Smooth muscle cell (in vitro differentiated cells): ENCODE data around the gene TROAP. TPM values are rescaled to one million over a fixed set of nuclear protein-coding genes. Genes with fewer than 3 reads are reported as not detected.

Experiments used
- DNase-seq: peaks from one replicate; lab custom pipeline; 2025; ENCODE audit not compliant: unreplicated experiment; lab: John Stamatoyannopoulos, UW
- H2AFZ ChIP-seq: fragments of 200-600 bp; sonication (generic); 2 replicates; pipeline ENCODE4 v1.6.0; 2016; ENCODE audit warnings: antibody characterized with exemption, low read depth, mild to moderate bottlenecking
- H3F3A ChIP-seq: fragments of 200-600 bp; sonication (generic); 2 replicates; pipeline ENCODE4 v1.6.0; 2017; ENCODE audit warnings: antibody characterized with exemption, low read depth
- H3K27ac ChIP-seq: fragments of 200-600 bp; sonication (generic); 2 replicates; pipeline ENCODE4 v1.5.1; 2016; ENCODE audit warnings: low read depth, mild to moderate bottlenecking
- H3K27me3 ChIP-seq: fragments of 200-600 bp; sonication (generic); 2 replicates; pipeline ENCODE4 v1.6.1; 2016; ENCODE audit warnings: low read depth, mild to moderate bottlenecking
- H3K36me3 ChIP-seq: fragments of 200-600 bp; sonication (generic); 2 replicates; pipeline ENCODE4 v1.5.1; 2016; ENCODE audit warnings: low read depth
- H3K4me1 ChIP-seq: fragments of 200-600 bp; sonication (generic); 2 replicates; pipeline ENCODE4 v1.5.1; 2016; ENCODE audit warnings: low read depth
- H3K4me2 ChIP-seq: fragments of 200-600 bp; sonication (generic); 2 replicates; pipeline ENCODE4 v1.6.0; 2016; ENCODE audit warnings: mild to moderate bottlenecking
- H3K4me3 ChIP-seq: fragments of 200-600 bp; sonication (generic); 2 replicates; pipeline ENCODE4 v1.5.1; 2016; ENCODE audit warnings: mild to moderate bottlenecking
- H3K79me2 ChIP-seq: fragments of 200-600 bp; sonication (generic); 2 replicates; pipeline ENCODE4 v1.6.0; 2016; ENCODE audit warnings: low read depth, mild to moderate bottlenecking
- H3K9ac ChIP-seq: fragments of 200-600 bp; sonication (generic); 2 replicates; pipeline ENCODE4 v1.6.0; 2016; ENCODE audit warnings: low read depth
- H3K9me3 ChIP-seq: fragments of 200-600 bp; sonication (generic); replicated peaks from 2 replicates; pipeline ENCODE4 v1.5.1; 2016; ENCODE audit warnings: low read depth
- H4K20me1 ChIP-seq: fragments of 200-600 bp; sonication (generic); 2 replicates; pipeline ENCODE4 v1.6.0; 2016; ENCODE audit warnings: low read depth
- WGBS: methylation state at CpG from one replicate; pipeline ENCODE4 v1.1.7; 2016; ENCODE audit warnings: low lambda C conversion rate; 5-methylcytosine and 5-hydroxymethylcytosine counted together
- polyA plus RNA-seq: library from polyadenylated mRNA; unstranded; fragments of >200 nt; fragmentation: Nextera tagmentation; extraction: Ambion mirVana; gene quantifications from 2 replicates; pipeline ENCODE4 v1.2.1, GENCODE V29; 2016
- total RNA-seq: library from RNA; depleted of rRNA; stranded (reverse); fragments of >200 nt; gene quantifications from 2 replicates; pipeline ENCODE4 v1.2.3, GENCODE V29; 2014
- TF ChIP-seq, protein P1 (sequence below): fragments of 200-600 bp; sonication (generic); IDR thresholded peaks from 2 replicates; pipeline ENCODE4 v1.5.1; 2017; ENCODE audit warnings: borderline replicate concordance, mild to moderate bottlenecking, antibody characterized with exemption; ENCODE audit not compliant: insufficient read depth, poor library complexity, severe bottlenecking

Gene TROAP
- total and polyA plus RNA-seq, 2 experiments from 2014 or later: 3.7 to 8.5 TPM

DNA sequence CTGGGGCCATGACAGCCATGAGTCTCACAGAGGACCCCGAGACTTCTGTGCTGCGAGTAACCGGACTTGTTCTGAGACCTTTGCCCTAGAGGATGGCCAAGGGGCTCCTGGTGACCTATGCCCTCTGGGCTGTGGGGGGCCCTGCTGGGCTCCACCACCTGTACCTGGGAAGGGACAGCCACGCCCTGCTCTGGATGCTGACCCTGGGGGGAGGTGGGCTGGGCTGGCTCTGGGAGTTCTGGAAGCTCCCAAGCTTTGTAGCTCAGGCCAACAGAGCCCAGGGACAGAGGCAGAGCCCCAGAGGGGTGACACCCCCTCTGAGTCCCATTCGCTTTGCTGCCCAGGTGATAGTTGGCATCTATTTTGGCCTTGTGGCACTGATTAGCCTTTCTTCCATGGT, 25.7 kb downstream of the TROAP start:
- H3K9ac ChIP-seq: no peak overlapping the region
- no peaks in the 10 kb centered on the region for H3F3A ChIP-seq
- no peaks in the 10 kb centered on the region for H3K9me3 ChIP-seq
- peaks cover 22% of the 10 kb centered on the region for H3K4me1 ChIP-seq
- H3K4me2 ChIP-seq: no peak overlapping the region
- H4K20me1 ChIP-seq: no peaks in the 10 kb centered on the region
- no peak overlapping the region for H2AFZ ChIP-seq
- H3K4me3 ChIP-seq: peak overlapping the region; percentile 52
- TF ChIP-seq, protein P1, sequence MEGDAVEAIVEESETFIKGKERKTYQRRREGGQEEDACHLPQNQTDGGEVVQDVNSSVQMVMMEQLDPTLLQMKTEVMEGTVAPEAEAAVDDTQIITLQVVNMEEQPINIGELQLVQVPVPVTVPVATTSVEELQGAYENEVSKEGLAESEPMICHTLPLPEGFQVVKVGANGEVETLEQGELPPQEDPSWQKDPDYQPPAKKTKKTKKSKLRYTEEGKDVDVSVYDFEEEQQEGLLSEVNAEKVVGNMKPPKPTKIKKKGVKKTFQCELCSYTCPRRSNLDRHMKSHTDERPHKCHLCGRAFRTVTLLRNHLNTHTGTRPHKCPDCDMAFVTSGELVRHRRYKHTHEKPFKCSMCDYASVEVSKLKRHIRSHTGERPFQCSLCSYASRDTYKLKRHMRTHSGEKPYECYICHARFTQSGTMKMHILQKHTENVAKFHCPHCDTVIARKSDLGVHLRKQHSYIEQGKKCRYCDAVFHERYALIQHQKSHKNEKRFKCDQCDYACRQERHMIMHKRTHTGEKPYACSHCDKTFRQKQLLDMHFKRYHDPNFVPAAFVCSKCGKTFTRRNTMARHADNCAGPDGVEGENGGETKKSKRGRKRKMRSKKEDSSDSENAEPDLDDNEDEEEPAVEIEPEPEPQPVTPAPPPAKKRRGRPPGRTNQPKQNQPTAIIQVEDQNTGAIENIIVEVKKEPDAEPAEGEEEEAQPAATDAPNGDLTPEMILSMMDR: no peak
- WGBS: 95% methylated on average over 5 of the region's 5 CpGs
- no peaks in the 10 kb centered on the region for H3K79me2 ChIP-seq
- no peak overlapping the region for H3K27ac ChIP-seq
- H3K36me3 ChIP-seq: no peaks in the 10 kb centered on the region
- no peak for DNase-seq
- peaks cover 63% of the 10 kb centered on the region for H3K27me3 ChIP-seq

- no peaks in the 10 kb centered on the region for H3K36me3 ChIP-seq
- no peaks in the 10 kb centered on the region for H3K79me2 ChIP-seq
- H3K4me2 ChIP-seq: no peak overlapping the region
- peaks cover 22% of the 10 kb centered on the region for H3K4me1 ChIP-seq
- no peak overlapping the region for H3K27ac ChIP-seq
- WGBS: 94% methylated on average over 11 of the region's 11 CpGs
- TF ChIP-seq, protein P1: no peak
- H3K27me3 ChIP-seq: peaks cover 58% of the 10 kb centered on the region
- no peaks in the 10 kb centered on the region for H4K20me1 ChIP-seq
- H3K9me3 ChIP-seq: no peaks in the 10 kb centered on the region
- no peaks in the 10 kb centered on the region for H3F3A ChIP-seq
- DNase-seq: no peak
- H3K9ac ChIP-seq: no peak overlapping the region
- no peak overlapping the region for H2AFZ ChIP-seq
- no peak overlapping the region for H3K4me3 ChIP-seq
Measured at GRCh38 chr12:49349266-49349665, 26.2 kb downstream of the TROAP start.

DNA sequence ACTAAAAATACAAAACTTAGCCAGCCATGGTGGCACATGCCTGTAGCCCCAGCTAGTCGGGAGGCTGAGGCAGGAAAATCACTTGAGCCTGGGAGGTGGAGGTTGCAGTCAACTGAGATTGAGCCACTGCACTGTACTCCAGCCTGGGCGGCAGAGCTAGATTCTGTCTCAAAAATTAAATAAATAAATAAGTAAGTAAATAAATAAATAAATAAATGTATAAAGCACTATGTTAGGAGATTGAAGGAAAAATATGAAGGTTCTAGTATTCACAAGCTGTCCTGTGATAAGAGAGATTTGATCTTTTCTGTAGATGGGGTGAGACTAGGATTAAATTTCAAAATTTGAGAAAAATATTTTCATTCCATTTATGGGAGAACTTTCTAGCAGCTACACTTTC, 29.3 kb downstream of the TROAP start:
- H3K27me3 ChIP-seq: peaks cover 33% of the 10 kb centered on the region
- H3K27ac ChIP-seq: no peak overlapping the region
- H3K9ac ChIP-seq: no peak overlapping the region
- H3F3A ChIP-seq: no peaks in the 10 kb centered on the region
- TF ChIP-seq, protein P1: no peak
- H2AFZ ChIP-seq: no peak overlapping the region
- no peak for DNase-seq
- no peaks in the 10 kb centered on the region for H4K20me1 ChIP-seq
- no peaks in the 10 kb centered on the region for H3K79me2 ChIP-seq
- H3K4me2 ChIP-seq: no peak overlapping the region
- H3K4me1 ChIP-seq: peaks cover 2% of the 10 kb centered on the region
- no peaks in the 10 kb centered on the region for H3K36me3 ChIP-seq
- H3K4me3 ChIP-seq: no peak overlapping the region
- 77% methylated on average over 2 of the region's 2 CpGs for WGBS
- H3K9me3 ChIP-seq: no peaks in the 10 kb centered on the region

GRCh38 chr12:49355913-49356312, 32.9 kb downstream of the TROAP start:
- DNase-seq: no peak
- Histone ChIP-seq H3K79me2 (no peaks in the 10 kb centered on the region), H3K27me3 (peaks cover 9% of the 10 kb centered on the region), H3K9ac (no peak overlapping the region), H3K4me2 (no peak overlapping the region), H3K27ac (no peak overlapping the region), H3K9me3 (no peaks in the 10 kb centered on the region), H3K4me1 (no peaks in the 10 kb centered on the region), H3K36me3 (no peaks in the 10 kb centered on the region), H4K20me1 (no peaks in the 10 kb centered on the region), H2AFZ (no peak overlapping the region), H3F3A (no peaks in the 10 kb centered on the region), H3K4me3 (no peak overlapping the region)
- 96% methylated on average over 10 of the region's 10 CpGs for WGBS
- TF ChIP-seq, protein P1: no peak
